Measurements from ENCODE around the gene FAR2. TPM values are rescaled to one million over a fixed set of nuclear protein-coding genes. Genes with fewer than 3 reads are reported as not detected.

FAR2 gene
- total RNA-seq, 1 donor from 2014 or later = 11.3 TPM

- H3K27ac ChIP-seq = no peak overlapping the region
- no peaks in the 10 kb centered on the region for H3K27me3 ChIP-seq
- H3K36me3 ChIP-seq = no peaks in the 10 kb centered on the region
- no peak for DNase-seq (ENCODE audit: low spot score in 2 of 2)
- no peak overlapping the region for H3K4me3 ChIP-seq
- intact Hi-C loops (cut with DNase I) = no loop called here
- H3K4me1 ChIP-seq = no peaks in the 10 kb centered on the region
- no peaks in the 10 kb centered on the region for H3K9me3 ChIP-seq
- TF ChIP-seq CTCF (IDR thresholded peaks at IDR 0.05) = no peak
Measured at GRCh38 chr12:29150462-29150861, 1.4 kb downstream of the FAR2 start.

DNA sequence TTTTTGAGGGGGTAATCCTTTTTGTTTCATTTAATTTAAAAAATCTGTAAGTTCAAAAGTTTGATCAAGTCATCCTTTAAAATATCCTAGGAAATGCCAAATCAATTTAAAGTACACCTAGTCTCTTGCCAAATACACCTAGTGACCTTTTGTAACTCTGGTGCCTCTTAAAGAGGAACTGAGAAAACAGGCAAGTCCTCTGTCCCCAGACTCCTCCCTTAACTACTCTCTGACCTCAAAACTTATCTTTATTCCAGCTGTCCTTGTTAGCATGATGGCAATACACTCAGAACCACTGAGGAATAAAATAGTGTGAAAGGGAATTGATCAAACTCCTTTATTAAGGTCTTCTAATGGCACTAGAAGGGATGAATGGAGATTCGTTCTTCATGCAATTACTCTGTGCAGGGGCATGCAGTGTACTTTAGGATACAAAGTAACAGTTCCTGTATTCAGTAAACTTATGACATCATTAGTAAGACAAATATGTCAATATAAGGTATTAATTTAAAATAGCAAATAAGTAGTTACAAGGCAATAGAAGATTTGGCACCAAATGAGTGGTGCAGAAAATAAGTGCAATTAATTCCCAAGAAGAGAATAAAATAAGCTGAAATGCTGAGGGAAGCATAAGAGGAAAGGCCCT lies 3.3 kb downstream of the FAR2 start:
- intact Hi-C loops (cut with DNase I) = no loop called here
- DNase-seq (ENCODE audit: low spot score in 2 of 2) = no peak
- no peak for TF ChIP-seq CTCF (IDR thresholded peaks at IDR 0.05)
- H3K27me3 ChIP-seq = no peaks in the 10 kb centered on the region
- no peak overlapping the region for H3K27ac ChIP-seq
- no peaks in the 10 kb centered on the region for H3K4me1 ChIP-seq
- H3K36me3 ChIP-seq = no peaks in the 10 kb centered on the region
- no peak overlapping the region for H3K4me3 ChIP-seq
- H3K9me3 ChIP-seq = no peaks in the 10 kb centered on the region

- no peak overlapping the region for H3K27ac ChIP-seq
- no peaks in the 10 kb centered on the region for H3K4me1 ChIP-seq
- TF ChIP-seq CTCF (IDR thresholded peaks at IDR 0.05) = no peak
- H3K9me3 ChIP-seq = no peaks in the 10 kb centered on the region
- no peaks in the 10 kb centered on the region for H3K27me3 ChIP-seq
- intact Hi-C loops (cut with DNase I) = no loop called here
- DNase-seq (ENCODE audit: low spot score in 2 of 2) = no peak
- no peak overlapping the region for H3K4me3 ChIP-seq
- no peaks in the 10 kb centered on the region for H3K36me3 ChIP-seq
Measured at GRCh38 chr12:29152981-29153630, 4.0 kb downstream of the FAR2 start.

GRCh38 chr12:29155079-29155478 lies 6.0 kb downstream of the FAR2 start:
- Histone ChIP-seq H3K27ac (no peak overlapping the region), H3K27me3 (no peaks in the 10 kb centered on the region), H3K4me1 (no peaks in the 10 kb centered on the region), H3K36me3 (no peaks in the 10 kb centered on the region), H3K9me3 (no peaks in the 10 kb centered on the region), H3K4me3 (no peak overlapping the region)
- intact Hi-C loops (cut with DNase I) = no loop called here
- TF ChIP-seq CTCF (IDR thresholded peaks at IDR 0.05) = no peak
- no peak for DNase-seq (ENCODE audit: low spot score in 2 of 2)

DNA sequence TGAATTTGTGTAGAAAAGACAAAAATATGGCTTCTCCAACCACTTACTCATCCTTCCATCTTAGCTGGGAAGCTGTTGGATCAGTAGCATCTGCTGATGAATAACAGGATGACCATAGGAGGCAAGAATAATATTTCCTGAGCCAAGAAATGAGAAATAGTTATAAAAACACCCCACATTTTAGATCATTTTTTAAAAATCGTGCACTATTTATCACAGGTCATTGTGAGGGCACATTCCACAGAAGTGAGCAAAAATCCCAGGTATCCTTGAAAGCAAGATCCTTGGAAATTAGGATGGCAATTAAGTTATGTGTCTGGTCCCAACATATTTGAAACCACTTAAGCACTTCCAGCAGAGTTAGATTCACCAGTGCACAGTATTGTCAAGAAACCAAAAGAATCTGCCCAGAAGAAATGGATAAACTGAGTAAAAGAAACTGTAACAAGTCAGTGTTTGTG lies 8.4 kb downstream of the FAR2 start:
- no peak for DNase-seq (ENCODE audit: low spot score in 2 of 2)
- Histone ChIP-seq H3K4me1 (no peaks in the 10 kb centered on the region), H3K27me3 (no peaks in the 10 kb centered on the region), H3K36me3 (no peaks in the 10 kb centered on the region), H3K4me3 (no peak overlapping the region), H3K27ac (no peak overlapping the region), H3K9me3 (no peaks in the 10 kb centered on the region)
- no peak for TF ChIP-seq CTCF (IDR thresholded peaks at IDR 0.05)
- intact Hi-C loops (cut with DNase I) = no loop called here
